Activated naive CD8-positive, alpha-beta T cell (primary cell): ENCODE measurements around the gene SSX4B.
"Not testable (repeated sequence)": the region's sequence is repeated elsewhere in the genome, so short reads cannot be mapped to it uniquely, and the experiment has no call there.

ENCODE experiments used
- H3K27ac Mint-ChIP-seq: one replicate; pipeline ENCODE4 v1.8.0; 2021; ENCODE audit warnings: mixed read lengths
- H3K27me3 Mint-ChIP-seq: one replicate; pipeline ENCODE4 v1.8.0; 2021; ENCODE audit warnings: mixed read lengths
- H3K36me3 Mint-ChIP-seq: one replicate; pipeline ENCODE4 v1.8.0; 2021; ENCODE audit warnings: mixed read lengths
- H3K4me1 Mint-ChIP-seq: one replicate; pipeline ENCODE4 v1.8.0; 2021; ENCODE audit warnings: low read depth, mixed read lengths
- H3K4me3 Mint-ChIP-seq: one replicate; pipeline ENCODE4 v1.8.0; 2021; ENCODE audit warnings: mild to moderate bottlenecking, mixed read lengths
- H3K9me3 Mint-ChIP-seq: one replicate; pipeline ENCODE4 v1.8.0; 2021; ENCODE audit warnings: low read depth, mixed read lengths

SSX4B gene

DNA sequence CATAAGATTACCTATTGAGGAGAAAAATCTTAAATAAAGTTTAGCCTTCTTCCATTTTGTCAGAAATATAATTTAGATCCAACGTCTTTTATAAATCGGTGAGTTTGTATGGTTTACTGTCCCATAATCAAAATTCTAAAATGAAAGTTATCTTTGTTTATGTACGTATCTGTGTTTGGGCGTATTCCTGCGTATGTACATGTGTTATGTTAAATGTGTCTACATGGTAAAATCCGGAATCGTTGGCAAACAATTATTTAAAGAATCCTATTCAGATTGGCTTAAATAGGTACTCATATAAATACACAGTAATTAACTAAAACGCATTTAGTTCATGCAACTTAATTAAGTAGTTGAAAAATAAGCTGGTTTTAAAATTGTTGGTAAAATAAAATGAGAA lies 41.4 kb downstream of the SSX4B start:
- H3K4me3 Mint-ChIP-seq, H3K27me3 Mint-ChIP-seq, H3K36me3 Mint-ChIP-seq, H3K27ac Mint-ChIP-seq, H3K4me1 Mint-ChIP-seq, H3K9me3 Mint-ChIP-seq: not testable (repeated sequence)

DNA sequence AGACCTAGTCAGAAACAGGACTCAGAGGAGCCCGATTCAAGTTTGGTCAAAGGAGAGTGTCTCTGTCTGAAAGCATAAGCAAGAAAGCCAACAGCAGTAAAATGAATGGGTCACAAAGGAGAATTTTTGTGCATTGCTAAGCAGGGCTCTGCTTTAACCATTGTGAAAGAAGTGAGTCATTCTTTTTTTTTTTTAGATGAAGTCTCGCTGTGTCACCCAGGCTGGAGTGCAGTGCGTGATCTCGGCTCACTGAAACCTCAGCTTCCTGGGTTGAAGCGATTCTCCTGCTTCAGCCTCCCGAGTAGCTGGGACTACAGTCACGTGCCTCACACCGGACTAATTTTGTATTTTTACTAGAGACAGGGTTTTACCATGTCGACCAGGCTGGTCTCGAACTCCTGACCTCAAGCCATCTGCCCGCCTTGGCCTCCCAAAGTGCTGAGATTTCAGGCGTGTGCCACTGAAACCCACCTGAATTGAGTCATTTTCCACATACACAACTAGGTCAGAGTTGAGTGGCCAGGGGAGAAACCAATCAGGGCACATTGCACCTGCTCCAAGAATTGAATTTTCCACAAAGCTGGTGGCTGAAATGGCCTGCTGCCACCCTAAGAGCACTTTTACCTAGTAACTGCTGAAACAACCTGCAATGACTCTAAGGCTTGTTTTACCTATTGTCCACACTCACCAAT lies 43.9 kb downstream of the SSX4B start:
- not testable (repeated sequence) for H3K27ac Mint-ChIP-seq, H3K27me3 Mint-ChIP-seq, H3K36me3 Mint-ChIP-seq, H3K4me3 Mint-ChIP-seq, H3K4me1 Mint-ChIP-seq, H3K9me3 Mint-ChIP-seq

GRCh38 chrX:48359281-48359680 lies 52.5 kb downstream of the SSX4B start:
- not testable (repeated sequence) for H3K36me3 Mint-ChIP-seq, H3K27ac Mint-ChIP-seq, H3K4me1 Mint-ChIP-seq, H3K9me3 Mint-ChIP-seq, H3K4me3 Mint-ChIP-seq, H3K27me3 Mint-ChIP-seq

GRCh38 chrX:48357681-48358080 lies 54.1 kb downstream of the SSX4B start:
- Mint-ChIP-seq H3K36me3 (no peaks in the 10 kb centered on the region), H3K9me3 (no peaks in the 10 kb centered on the region), H3K27me3 (no peaks in the 10 kb centered on the region), H3K4me1 (no peaks in the 10 kb centered on the region), H3K27ac (no peak overlapping the region), H3K4me3 (no peak overlapping the region)

- not testable (repeated sequence) for H3K9me3 Mint-ChIP-seq, H3K36me3 Mint-ChIP-seq, H3K27ac Mint-ChIP-seq, H3K4me3 Mint-ChIP-seq, H3K27me3 Mint-ChIP-seq, H3K4me1 Mint-ChIP-seq
These were observed 55.3 kb downstream of the SSX4B start, which contains the start of gene SSX3 for GRCh38 chrX:48356315-48357094. Gene SSX3 (minus strand): TSS chrX:48356703. CDS start chrX:48355249, 1,454 bp downstream.
